Islet precursor cell (in vitro differentiated cells): Measurements from ENCODE around the gene PPA2.

Source experiments
- DNase-seq: peaks from one replicate; pipeline ENCODE4 v3.0.0-alpha.2; 2018

PPA2 gene

GRCh38 chr4:105386012-105386411, 87.8 kb downstream of the PPA2 start:
- DNase-seq: no peak

GRCh38 chr4:105374071-105374470, 99.8 kb downstream of the PPA2 start:
- no peak for DNase-seq

- DNase-seq: no peak
Measured at GRCh38 chr4:105373324-105373723, 100.5 kb downstream of the PPA2 start.

GRCh38 chr4:105369988-105370387, 103.9 kb downstream of the PPA2 start:
- DNase-seq: no peak

- no peak for DNase-seq
Measured at GRCh38 chr4:105361053-105361452, 112.8 kb downstream of the PPA2 start.

- no peak for DNase-seq
Measured at GRCh38 chr4:105357258-105357980, 116.4 kb downstream of the PPA2 start.

- no peak for DNase-seq
Measured at GRCh38 chr4:105356194-105356593, 117.7 kb downstream of the PPA2 start.

GRCh38 chr4:105352826-105353225, 121.0 kb downstream of the PPA2 start:
- no peak for DNase-seq

GRCh38 chr4:105351861-105352260, 122.0 kb downstream of the PPA2 start:
- DNase-seq: no peak

GRCh38 chr4:105350859-105351490, 122.9 kb downstream of the PPA2 start:
- no peak for DNase-seq

- no peak for DNase-seq
Measured at GRCh38 chr4:105348719-105349118, 125.1 kb downstream of the PPA2 start.

- DNase-seq: no peak
Measured at GRCh38 chr4:105346869-105347268, 127.0 kb downstream of the PPA2 start.

GRCh38 chr4:105345838-105346237, 128.0 kb downstream of the PPA2 start:
- no peak for DNase-seq

GRCh38 chr4:105345358-105345757, 128.5 kb downstream of the PPA2 start:
- no peak for DNase-seq

- no peak for DNase-seq
Measured at GRCh38 chr4:105344141-105344540, 129.7 kb downstream of the PPA2 start.

GRCh38 chr4:105343146-105343931, 130.5 kb downstream of the PPA2 start:
- DNase-seq: no peak

- no peak for DNase-seq
Measured at GRCh38 chr4:105329081-105329480, 144.8 kb downstream of the PPA2 start.

GRCh38 chr4:105327956-105328355, 145.9 kb downstream of the PPA2 start:
- DNase-seq: no peak

- no peak for DNase-seq
Measured at GRCh38 chr4:105327222-105327621, 146.6 kb downstream of the PPA2 start.
